ENCODE data around the gene MBD5.

Gene MBD5

GRCh38 chr2:148023861-148024260 lies 3.0 kb downstream of the MBD5 start:
- DNase-seq (ENCODE audit: low spot score), result peak; percentile 38

- no peak for DNase-seq (ENCODE audit: low spot score)
These were observed 5.7 kb downstream of the MBD5 start for GRCh38 chr2:148026573-148026972.

GRCh38 chr2:148027822-148028221 lies 6.9 kb downstream of the MBD5 start:
- no peak for DNase-seq (ENCODE audit: low spot score)

GRCh38 chr2:148028781-148029180 lies 7.9 kb downstream of the MBD5 start:
- no peak for DNase-seq (ENCODE audit: low spot score)

- no peak for DNase-seq (ENCODE audit: low spot score)
These were observed 10.3 kb downstream of the MBD5 start for GRCh38 chr2:148031152-148031551.

- no peak for DNase-seq (ENCODE audit: low spot score)
These were observed 11.3 kb downstream of the MBD5 start for GRCh38 chr2:148032215-148032614.

- no peak for DNase-seq (ENCODE audit: low spot score)
These were observed 18.9 kb downstream of the MBD5 start for GRCh38 chr2:148039783-148040182.

- no peak for DNase-seq (ENCODE audit: low spot score)
These were observed 21.3 kb downstream of the MBD5 start for GRCh38 chr2:148042219-148042618.

- no peak for DNase-seq (ENCODE audit: low spot score)
These were observed 23.4 kb downstream of the MBD5 start for GRCh38 chr2:148044322-148044721.

GRCh38 chr2:148046802-148047201 lies 25.9 kb downstream of the MBD5 start:
- no peak for DNase-seq (ENCODE audit: low spot score)

GRCh38 chr2:148048475-148049221 lies 27.8 kb downstream of the MBD5 start:
- DNase-seq (ENCODE audit: low spot score), result no peak

- no peak for DNase-seq (ENCODE audit: low spot score)
These were observed 28.4 kb downstream of the MBD5 start for GRCh38 chr2:148049284-148049683.

GRCh38 chr2:148052687-148053086 lies 31.8 kb downstream of the MBD5 start:
- DNase-seq (ENCODE audit: low spot score), result no peak

GRCh38 chr2:148058641-148059040 lies 37.8 kb downstream of the MBD5 start:
- DNase-seq (ENCODE audit: low spot score), result no peak

GRCh38 chr2:148063633-148064032 lies 42.7 kb downstream of the MBD5 start:
- no peak for DNase-seq (ENCODE audit: low spot score)

GRCh38 chr2:148065936-148066335 lies 45.0 kb downstream of the MBD5 start:
- no peak for DNase-seq (ENCODE audit: low spot score)

GRCh38 chr2:148067801-148068200 lies 46.9 kb downstream of the MBD5 start:
- peak; percentile 18 for DNase-seq (ENCODE audit: low spot score)

- DNase-seq (ENCODE audit: low spot score), result no peak
These were observed 50.5 kb downstream of the MBD5 start for GRCh38 chr2:148071351-148071750.

- DNase-seq (ENCODE audit: low spot score), result no peak
These were observed 75.1 kb downstream of the MBD5 start for GRCh38 chr2:148096012-148096411.

GRCh38 chr2:148102641-148103040 lies 81.8 kb downstream of the MBD5 start:
- DNase-seq (ENCODE audit: low spot score), result no peak

GRCh38 chr2:148103946-148104345 lies 83.1 kb downstream of the MBD5 start:
- DNase-seq (ENCODE audit: low spot score), result no peak

- no peak for DNase-seq (ENCODE audit: low spot score)
These were observed 85.4 kb downstream of the MBD5 start for GRCh38 chr2:148106331-148106730.

- no peak for DNase-seq (ENCODE audit: low spot score)
These were observed 87.5 kb downstream of the MBD5 start for GRCh38 chr2:148108385-148108784.

GRCh38 chr2:148110184-148110583 lies 89.3 kb downstream of the MBD5 start:
- no peak for DNase-seq (ENCODE audit: low spot score)
